HFFc6 (cell line): Measurements from ENCODE around the gene CAPN3. TPM values are rescaled to one million over a fixed set of nuclear protein-coding genes. Genes with fewer than 3 reads are reported as not detected.

ENCODE experiments used
- DNase-seq: peaks from one replicate; pipeline ENCODE4 v3.0.0-alpha.2; 2018
- H3K27ac Mint-ChIP-seq: 2 replicates; pipeline ENCODE4 v1.8.0; 2020; ENCODE audit warnings: mild to moderate bottlenecking, mixed read lengths
- H3K27me3 Mint-ChIP-seq: 2 replicates; pipeline ENCODE4 v1.8.0; 2021; ENCODE audit warnings: mild to moderate bottlenecking, moderate library complexity, mixed read lengths; ENCODE audit not compliant: insufficient read depth
- H3K36me3 Mint-ChIP-seq: 2 replicates; pipeline ENCODE4 v1.8.0; 2021; ENCODE audit warnings: low read depth, mixed read lengths
- H3K4me1 Mint-ChIP-seq: 2 replicates; pipeline ENCODE4 v1.8.0; 2020; ENCODE audit warnings: low read depth, mixed read lengths
- H3K4me3 Mint-ChIP-seq: 2 replicates; pipeline ENCODE4 v1.8.0; 2020; ENCODE audit warnings: mild to moderate bottlenecking, moderate library complexity, mixed read lengths
- H3K9me3 Mint-ChIP-seq: 2 replicates; pipeline ENCODE4 v1.8.0; 2020; ENCODE audit warnings: mild to moderate bottlenecking, mixed read lengths
- CTCF ChIP-seq: fragments of 200-600 bp; sonication (generic); IDR thresholded peaks from 2 replicates; pipeline ENCODE4 v1.5.0; 2021; ENCODE audit warnings: antibody characterized with exemption, mild to moderate bottlenecking
- total RNA-seq, 6 experiments: library from RNA; stranded (reverse); fragmentation: NEBNext Ultra II Directional; extraction: Animal tissue kit (Norgen Biotek cat#: 25700); gene quantifications; 2 replicates in 1 of 6; 3 replicates in 5 of 6; pipeline ENCODE4 v1.2.3, GENCODE V29; 2021

Gene CAPN3
- total RNA-seq, 6 experiments from 2014 or later = 0.81 to 1.9 (median 1.5) TPM

- DNase-seq = no peak
- peaks cover 11% of the 10 kb centered on the region for H3K4me1 Mint-ChIP-seq
- no peak overlapping the region for H3K4me3 Mint-ChIP-seq
- no peaks in the 10 kb centered on the region for H3K36me3 Mint-ChIP-seq
- TF ChIP-seq CTCF = no peak
- H3K27me3 Mint-ChIP-seq = no peaks in the 10 kb centered on the region; the same call in 1 of the 2 replicates
- H3K9me3 Mint-ChIP-seq = no peaks in the 10 kb centered on the region
- no peak overlapping the region for H3K27ac Mint-ChIP-seq
Observed at GRCh38 chr15:42403389-42403788, 44.1 kb downstream of the CAPN3 start.

- Mint-ChIP-seq H3K27me3 (no peaks in the 10 kb centered on the region; the same call in none of the 2 replicates), H3K9me3 (no peaks in the 10 kb centered on the region), H3K36me3 (no peaks in the 10 kb centered on the region), H3K4me3 (no peak overlapping the region), H3K4me1 (peaks cover 11% of the 10 kb centered on the region), H3K27ac (no peak overlapping the region)
- DNase-seq = no peak
- TF ChIP-seq CTCF = no peak
Observed at GRCh38 chr15:42404461-42405235, 45.3 kb downstream of the CAPN3 start.

- Mint-ChIP-seq H3K4me1 (peaks cover 11% of the 10 kb centered on the region), H3K36me3 (no peaks in the 10 kb centered on the region), H3K27me3 (no peaks in the 10 kb centered on the region; the same call in 1 of the 2 replicates), H3K9me3 (no peaks in the 10 kb centered on the region), H3K4me3 (no peak overlapping the region), H3K27ac (no peak overlapping the region)
- no peak for TF ChIP-seq CTCF
- DNase-seq = no peak
Observed at GRCh38 chr15:42405863-42406482, 46.7 kb downstream of the CAPN3 start.

- Mint-ChIP-seq H3K4me3 (no peak overlapping the region), H3K27ac (no peak overlapping the region), H3K9me3 (no peaks in the 10 kb centered on the region), H3K36me3 (0 out of 2 replicates have a peak, but pooled peaks cover under 1% of the 10 kb centered on the region), H3K4me1 (no peaks in the 10 kb centered on the region), H3K27me3 (no peaks in the 10 kb centered on the region; the same call in 1 of the 2 replicates)
- no peak for DNase-seq
- TF ChIP-seq CTCF = no peak
Observed at GRCh38 chr15:42408178-42408577, 48.9 kb downstream of the CAPN3 start.

GRCh38 chr15:42409011-42409410 is 49.7 kb downstream of the CAPN3 start:
- H3K4me1 Mint-ChIP-seq = peaks cover 5% of the 10 kb centered on the region
- H3K36me3 Mint-ChIP-seq = 0 out of 2 replicates have a peak, but pooled peaks cover 5% of the 10 kb centered on the region
- no peak overlapping the region for H3K4me3 Mint-ChIP-seq
- H3K9me3 Mint-ChIP-seq = no peaks in the 10 kb centered on the region
- no peak overlapping the region for H3K27ac Mint-ChIP-seq
- H3K27me3 Mint-ChIP-seq = no peaks in the 10 kb centered on the region; the same call in 1 of the 2 replicates
- DNase-seq = no peak
- no peak for TF ChIP-seq CTCF
